HG03159 (cell line): Measurements from ENCODE around the gene TPP2.

Experiments
- ATAC-seq: cut with Tn5 transposase; IDR thresholded peaks from one replicate; pipeline ENCODE4 v1.9.1; 2021; ENCODE audit warnings: mild to moderate bottlenecking, moderate library complexity; ENCODE audit not compliant: unreplicated experiment

TPP2 gene

DNA sequence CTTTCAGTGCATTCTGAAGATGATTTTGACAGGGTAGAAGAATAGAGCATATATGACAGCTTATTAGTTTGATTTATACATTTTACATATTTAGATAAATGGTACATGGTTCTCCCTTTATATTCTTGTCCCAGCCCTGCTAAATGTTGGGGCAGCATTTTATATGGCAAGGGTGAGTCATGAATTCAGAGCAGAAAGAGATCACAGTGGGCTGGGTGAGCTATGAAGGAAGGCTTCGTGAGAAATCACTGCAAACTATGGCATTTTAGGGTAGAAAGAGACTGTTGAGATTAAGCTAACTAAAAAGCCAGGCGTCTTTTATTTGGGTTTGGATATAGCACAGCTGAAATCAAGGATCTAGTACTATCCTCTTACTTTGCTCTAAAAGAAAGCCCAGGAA is 122.0 kb downstream of the TPP2 start:
- no peak for ATAC-seq

DNA sequence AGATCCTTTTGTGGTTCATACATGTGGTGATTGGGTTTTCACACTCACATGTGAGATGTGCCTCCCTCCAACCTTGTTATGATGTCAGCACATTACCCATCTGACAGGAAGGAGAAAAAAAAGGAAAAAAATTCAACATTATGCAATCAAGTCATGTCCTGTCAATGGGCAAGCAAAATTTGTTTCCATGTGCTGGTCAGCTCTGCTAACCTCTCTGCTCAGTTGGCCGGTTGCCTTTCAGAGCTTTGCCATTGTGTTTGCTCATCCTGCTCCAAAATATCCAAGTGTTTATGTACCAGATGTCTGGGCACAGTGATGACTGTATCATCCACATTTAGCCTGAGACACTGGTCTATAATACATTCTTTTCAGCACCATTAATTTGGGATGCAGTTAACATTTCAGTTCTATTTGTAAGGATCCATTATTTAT is 125.0 kb downstream of the TPP2 start:
- no peak for ATAC-seq

DNA sequence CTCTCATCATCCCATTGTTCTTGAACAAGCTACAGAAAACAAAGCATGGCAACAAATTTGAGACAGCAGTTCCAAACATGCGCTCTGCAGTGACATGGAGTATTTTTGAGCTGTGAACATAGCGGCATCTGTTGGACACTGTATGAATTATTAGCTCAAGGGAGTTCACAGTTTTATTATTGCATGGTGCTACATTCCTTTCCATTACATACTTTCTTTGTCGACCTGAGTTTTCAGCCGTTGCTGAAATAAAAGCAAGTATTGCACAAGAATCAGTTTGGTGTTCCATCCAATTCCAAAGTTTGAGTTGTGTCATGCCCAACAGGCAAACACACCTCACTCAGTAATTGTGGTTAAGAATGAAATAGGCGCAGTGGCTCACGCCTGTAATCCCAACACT is 128.1 kb downstream of the TPP2 start:
- ATAC-seq = peak; percentile 57

- no peak for ATAC-seq
These were observed 129.6 kb downstream of the TPP2 start for GRCh38 chr13:102726430-102726829.
